WI38 (cell line): Measurements from ENCODE around the gene RBM4B.
A peak's percentile ranks its signal among the peaks of the same experiment; 100 is the strongest.

Experiments
- H3K4me3 ChIP-seq: 2 replicates; pipeline ENCODE4 v1.5.1; 2011; ENCODE audit warnings: low read depth, mild to moderate bottlenecking, control low read depth, low read length
- CTCF ChIP-seq: IDR thresholded peaks from 2 replicates; pipeline ENCODE4 v1.5.1; 2012; ENCODE audit warnings: low read depth, mild to moderate bottlenecking, control low read depth, low read length

The RBM4B gene

GRCh38 chr11:66686100-66686785 is 8.6 kb upstream of the RBM4B start:
- H3K4me3 ChIP-seq: no peak overlapping the region
- no peak for TF ChIP-seq CTCF

GRCh38 chr11:66685276-66686099 is 7.8 kb upstream of the RBM4B start:
- no peak for TF ChIP-seq CTCF
- no peak overlapping the region for H3K4me3 ChIP-seq

GRCh38 chr11:66684635-66685034 is 6.9 kb upstream of the RBM4B start:
- no peak for TF ChIP-seq CTCF

GRCh38 chr11:66683877-66684276 is 6.2 kb upstream of the RBM4B start:
- no peak for TF ChIP-seq CTCF
- H3K4me3 ChIP-seq: no peak overlapping the region

More at GRCh38 chr11:66684635-66685034, 6.9 kb upstream of the RBM4B start:
- no peak overlapping the region for H3K4me3 ChIP-seq

- no peak overlapping the region for H3K4me3 ChIP-seq
- no peak for TF ChIP-seq CTCF
Observed at GRCh38 chr11:66680966-66681645, 3.4 kb upstream of the RBM4B start.

- TF ChIP-seq CTCF: no peak
Observed at GRCh38 chr11:66676931-66677598, 622 bp downstream of the RBM4B start.

More at GRCh38 chr11:66676931-66677598, 622 bp downstream of the RBM4B start:
- peak overlapping the region; percentile 77 for H3K4me3 ChIP-seq
